ENCODE measurements around the gene PMM2.
"Not testable (repeated sequence)": the region's sequence is repeated elsewhere in the genome, so short reads cannot be mapped to it uniquely, and the experiment has no call there.

The PMM2 gene

DNA sequence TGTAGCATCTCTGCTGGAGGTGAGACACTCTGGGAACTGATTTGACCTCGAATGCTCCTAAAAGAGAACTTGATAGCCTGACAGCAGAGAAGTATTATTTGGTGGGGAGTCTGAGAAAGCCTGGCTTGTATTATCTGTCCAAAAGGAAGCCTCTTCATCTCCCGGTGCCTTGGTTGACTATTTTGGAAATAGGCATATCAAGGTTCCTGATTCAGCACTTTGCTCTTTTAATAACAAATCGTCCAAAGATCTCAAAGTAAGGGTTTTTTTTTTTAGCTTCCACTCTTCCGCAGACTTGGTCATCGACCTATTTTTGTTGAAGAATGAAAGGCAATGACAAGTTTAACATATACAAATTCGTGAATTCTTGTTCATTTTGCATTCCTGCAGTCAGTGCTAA, 15.0 kb upstream of the PMM2 start:
- DNase-seq (ENCODE audit: low spot score): no peak

DNA sequence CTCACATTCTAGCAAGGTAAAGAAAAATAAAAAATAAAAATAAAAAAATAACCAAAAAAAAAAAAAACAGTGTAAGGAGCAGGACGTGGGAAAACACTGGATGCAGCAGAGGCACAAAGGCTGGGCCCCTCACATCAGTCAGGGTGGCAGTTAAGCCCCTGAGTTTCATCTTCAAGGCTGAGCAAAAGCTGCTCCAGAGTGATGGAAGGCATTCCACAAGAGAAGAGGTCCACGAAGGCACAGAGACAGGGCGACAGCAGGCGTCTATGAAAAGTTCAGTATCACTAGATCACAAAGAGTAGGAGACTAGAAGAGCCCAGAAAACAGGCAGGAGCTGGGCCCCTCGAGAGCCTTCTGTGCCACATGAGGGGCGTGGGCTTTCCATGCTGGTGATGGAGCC, 12.2 kb upstream of the PMM2 start:
- no peak for DNase-seq (ENCODE audit: low spot score)

DNA sequence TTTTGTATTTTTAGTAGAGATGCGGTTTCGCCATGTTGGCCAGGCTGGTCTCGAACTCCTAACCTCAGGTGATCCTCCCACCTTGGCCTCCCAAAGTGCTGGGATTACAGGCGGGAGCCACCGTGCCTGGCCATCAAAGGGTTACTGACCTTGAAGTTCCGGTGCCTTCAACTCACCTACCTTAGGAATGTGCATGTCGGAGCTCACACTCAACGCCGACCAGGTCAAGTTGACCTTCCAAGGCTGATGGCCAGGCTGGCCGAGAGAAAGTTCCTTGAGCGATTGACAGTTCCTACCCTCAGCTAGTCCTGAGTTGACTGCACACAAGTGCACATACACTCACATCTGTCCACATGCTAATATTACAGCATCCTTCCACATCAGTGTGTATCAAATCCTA, 11.3 kb upstream of the PMM2 start:
- not testable (repeated sequence) for DNase-seq (ENCODE audit: low spot score)

DNA sequence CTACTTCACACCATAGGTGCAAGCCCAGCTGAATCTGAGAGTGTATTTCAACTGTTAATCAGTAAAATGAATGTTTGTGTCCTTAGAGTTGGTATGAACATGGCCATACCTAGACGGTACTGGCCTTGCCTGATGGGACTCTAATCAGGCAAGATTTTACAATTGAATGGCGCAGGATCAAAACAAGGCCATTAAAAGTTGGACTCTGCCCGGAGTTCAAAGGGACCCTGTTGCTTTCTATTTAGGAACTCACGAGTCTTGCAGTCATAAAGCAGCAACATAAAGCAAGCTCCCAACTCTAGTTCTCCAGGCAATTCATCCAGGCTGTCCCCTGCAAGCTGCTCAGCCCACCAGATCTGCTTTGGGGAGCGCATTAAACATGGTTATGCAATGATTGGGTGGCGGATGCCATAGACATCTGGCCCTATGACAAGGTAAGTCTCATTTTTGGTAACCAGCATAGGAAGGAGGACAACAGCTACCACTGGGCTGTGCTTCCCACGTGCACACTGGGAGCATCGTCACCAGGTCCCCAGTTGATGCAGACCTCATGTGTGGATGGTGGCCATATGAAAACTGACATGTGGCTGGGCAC, 9.0 kb upstream of the PMM2 start:
- DNase-seq (ENCODE audit: low spot score): no peak

DNA sequence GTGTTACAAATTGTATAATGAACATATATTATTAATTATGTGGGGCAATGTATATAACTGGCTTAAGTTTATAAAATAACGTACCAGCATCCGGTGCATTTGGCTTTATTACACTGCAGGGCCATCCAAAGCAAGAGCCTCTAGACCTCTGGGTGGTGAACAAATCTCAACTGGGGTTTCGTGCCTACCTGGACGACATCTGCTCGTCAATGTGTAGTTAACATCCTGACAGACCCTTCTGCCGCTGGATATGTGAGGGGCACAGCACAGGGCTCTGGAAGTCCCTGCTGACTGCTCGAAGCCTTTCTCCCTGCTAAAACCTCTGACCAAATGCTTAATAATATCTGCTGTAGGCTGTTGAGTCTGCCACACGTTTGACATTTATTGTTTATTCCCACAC, 2.5 kb upstream of the PMM2 start:
- no peak for DNase-seq (ENCODE audit: low spot score)

DNA sequence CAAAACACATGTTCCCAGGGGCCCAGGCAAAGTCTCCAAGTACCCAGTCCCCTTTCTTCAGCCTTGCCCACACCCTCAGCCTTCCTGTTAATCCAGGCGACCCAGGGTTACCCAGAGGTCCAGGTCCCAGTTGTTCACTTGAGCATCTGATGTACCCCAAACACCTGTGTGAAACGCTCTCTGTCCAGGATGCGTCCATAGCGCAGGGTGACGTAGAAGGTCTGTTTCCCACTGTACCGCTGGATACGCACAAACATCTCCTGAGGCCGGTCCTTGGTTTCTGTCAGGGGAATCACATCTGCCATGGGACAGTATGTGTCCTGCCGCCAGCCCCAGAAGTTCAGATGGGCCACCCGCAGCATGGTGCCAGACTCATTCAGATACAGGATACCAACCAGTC, 1.8 kb upstream of the PMM2 start:
- DNase-seq (ENCODE audit: low spot score): no peak

DNA sequence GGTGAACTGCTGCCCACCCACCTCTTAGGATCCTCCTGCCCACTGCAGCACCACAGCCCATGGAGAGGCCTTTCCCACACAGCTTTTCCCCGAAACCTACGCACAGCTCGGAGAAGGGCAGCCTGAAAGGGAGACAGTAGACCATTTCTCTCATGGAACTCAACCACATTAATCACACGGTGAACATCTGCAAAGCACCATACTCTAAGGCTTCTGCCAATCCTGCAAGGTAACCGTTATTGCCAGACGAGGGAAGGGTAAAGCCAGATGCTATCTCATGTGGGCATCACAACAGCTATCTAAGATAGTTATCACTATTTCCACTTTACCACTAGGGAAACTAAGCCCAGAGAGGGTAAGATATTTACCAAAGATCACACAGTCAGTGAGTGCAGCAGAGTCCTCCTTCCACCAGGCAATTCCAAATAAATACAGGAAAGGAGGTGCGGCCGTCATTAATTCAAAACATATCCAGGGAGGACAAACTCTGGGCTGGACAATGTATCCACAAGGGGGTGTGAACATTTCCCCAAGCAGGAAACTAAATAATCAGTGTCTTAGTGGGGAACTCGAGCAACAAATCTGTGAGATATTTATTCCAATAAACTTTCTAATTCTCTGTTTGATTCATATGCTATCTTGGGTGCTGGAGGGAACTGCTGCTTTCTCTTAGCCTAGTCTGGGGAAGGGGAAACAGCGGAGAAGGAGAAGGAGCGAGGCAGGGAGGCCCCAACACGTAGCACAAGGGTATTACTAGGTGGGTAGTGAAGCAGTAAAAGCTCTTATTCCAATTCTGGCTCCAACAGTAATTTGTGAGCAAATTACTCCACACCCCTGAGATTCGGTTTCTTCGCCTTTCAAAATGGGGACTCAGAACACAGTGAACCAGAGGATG, 923 bp upstream of the PMM2 start:
- no peak for DNase-seq (ENCODE audit: low spot score)

DNA sequence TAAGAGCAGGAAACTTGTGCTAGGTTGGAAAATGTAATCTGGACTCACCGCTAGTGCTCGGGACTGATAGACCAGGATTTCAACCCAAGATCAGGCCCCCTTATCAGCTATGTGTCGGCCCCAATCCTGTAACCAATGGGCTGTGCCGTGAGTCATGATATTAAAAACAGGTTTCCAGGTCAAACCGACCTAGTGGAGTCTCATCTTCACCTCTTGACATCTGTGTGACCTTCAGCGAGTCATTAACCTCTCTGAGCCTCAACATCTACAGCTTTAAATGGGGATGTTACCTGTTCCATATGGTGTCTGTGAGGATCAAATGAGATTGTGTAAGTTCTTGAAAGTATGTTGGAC, 512 bp downstream of the PMM2 start:
- peak; percentile 78 for DNase-seq (ENCODE audit: low spot score)

DNA sequence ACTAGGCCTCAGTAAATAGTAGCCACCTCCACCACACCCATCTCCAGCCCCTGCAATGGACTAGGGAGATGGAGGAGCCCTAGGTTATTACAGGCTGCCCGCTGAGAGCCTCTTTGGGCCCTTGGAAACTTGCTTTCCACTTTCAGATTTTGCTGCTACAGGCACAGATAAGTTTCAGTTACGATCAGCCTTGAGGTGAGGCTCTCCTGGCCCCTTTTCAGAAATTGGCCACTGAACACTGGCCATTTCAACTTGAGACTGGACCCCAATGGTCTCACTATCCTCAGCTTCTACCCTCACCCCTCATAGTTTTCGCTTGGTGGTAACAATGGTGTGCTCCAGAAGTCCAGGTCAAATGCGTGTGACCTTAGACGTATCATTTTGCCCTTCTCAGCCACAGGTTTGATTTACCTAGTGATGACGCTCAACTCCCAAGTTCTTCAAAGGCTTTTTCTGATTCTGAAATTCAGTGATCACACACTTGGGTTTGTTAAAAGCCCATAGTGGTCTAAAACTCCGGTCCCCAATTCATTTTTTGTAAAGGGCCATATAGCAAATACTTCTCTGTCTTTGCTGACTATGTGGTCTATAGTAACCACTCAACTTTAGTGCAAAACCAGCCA, 1.0 kb downstream of the PMM2 start:
- no peak for DNase-seq (ENCODE audit: low spot score)

DNA sequence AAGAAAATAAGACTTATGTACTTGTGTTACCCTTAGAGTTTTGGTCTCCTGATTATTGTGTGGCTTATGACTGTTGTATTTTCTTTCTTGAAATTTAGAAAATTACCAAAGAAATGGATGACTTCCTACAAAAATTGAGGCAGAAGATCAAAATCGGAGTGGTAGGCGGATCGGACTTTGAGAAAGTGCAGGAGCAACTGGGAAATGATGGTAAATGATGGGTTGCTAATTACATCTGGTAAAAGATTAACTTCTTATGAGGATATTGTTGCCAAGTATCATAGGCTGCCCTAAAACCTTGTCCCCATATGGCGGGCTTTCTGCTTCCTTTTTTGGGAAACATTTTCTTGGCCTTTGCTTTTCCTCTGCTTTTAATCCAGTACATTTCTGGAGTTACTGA, 4.1 kb downstream of the PMM2 start:
- no peak for DNase-seq (ENCODE audit: low spot score)

DNA sequence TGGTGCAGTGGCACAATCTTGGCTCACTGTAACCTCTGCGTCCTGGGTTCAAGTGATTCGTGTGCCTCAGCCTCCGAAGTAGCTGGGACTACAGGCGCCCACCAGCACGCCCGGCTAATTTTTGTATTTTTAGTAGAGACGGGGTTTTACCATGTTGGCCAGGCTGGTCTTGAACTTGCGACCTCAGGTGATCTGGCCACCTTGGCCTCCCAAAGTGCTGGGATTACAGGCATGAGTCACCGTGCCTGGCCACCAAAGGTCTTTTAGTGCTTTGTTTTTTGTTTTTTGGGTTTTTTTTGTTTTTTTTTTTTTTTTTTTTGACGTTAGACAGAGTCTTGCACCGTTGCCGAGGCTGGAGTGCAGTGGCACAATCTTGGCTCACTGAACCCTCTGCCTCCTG, 6.1 kb downstream of the PMM2 start:
- DNase-seq (ENCODE audit: low spot score): not testable (repeated sequence)

DNA sequence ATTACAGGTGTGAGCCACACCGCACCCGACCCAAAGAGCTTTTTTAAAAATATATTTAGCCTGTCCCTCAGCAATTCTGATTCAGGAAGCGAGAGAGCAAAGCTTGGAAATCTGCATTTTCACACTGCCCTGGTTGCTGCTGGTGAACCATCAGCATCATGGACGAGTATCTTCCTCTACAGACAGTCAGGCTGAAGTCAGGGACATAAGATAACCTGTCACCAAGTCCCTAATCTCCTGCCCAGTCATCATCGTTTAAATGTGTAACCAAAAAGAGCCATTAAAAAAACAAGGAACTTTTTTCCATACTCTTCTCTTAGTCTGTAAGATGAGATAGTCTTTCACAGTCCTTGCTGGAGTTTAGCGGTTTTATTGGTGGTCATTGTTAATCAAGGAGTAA, 6.7 kb downstream of the PMM2 start:
- DNase-seq (ENCODE audit: low spot score): peak; percentile 36

DNA sequence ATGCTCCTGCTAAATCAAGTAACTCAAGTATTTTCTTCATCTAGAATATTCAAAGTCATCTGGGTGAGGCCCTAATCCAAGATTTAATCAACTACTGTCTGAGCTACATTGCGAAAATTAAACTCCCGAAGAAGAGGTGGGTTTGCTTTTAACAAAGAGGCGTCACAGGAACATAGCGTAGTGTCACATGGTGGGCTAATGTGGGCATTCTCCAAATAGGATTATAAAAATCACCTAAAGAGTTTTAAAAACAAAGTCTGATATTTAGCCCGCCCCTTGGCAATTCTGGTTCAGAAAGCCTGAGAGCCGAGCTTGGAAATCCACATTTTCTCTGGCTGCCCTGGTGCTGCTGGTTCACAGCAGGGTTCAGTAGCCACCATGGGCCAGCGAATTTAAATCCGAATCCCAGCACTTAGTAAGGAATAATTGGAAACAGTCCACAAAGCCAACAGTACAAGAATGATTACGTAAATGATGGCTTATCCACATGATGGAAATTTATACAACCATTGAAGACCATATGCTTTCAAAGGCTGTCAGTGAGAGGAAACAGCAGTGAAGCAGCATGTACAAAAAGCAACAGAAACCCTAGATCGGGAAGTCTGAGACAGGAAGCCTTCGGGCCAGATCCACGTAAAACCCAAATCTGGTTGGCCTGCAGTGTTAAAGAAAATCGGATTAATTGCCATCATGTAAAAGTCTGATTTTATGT, 8.8 kb downstream of the PMM2 start:
- DNase-seq (ENCODE audit: low spot score): no peak

DNA sequence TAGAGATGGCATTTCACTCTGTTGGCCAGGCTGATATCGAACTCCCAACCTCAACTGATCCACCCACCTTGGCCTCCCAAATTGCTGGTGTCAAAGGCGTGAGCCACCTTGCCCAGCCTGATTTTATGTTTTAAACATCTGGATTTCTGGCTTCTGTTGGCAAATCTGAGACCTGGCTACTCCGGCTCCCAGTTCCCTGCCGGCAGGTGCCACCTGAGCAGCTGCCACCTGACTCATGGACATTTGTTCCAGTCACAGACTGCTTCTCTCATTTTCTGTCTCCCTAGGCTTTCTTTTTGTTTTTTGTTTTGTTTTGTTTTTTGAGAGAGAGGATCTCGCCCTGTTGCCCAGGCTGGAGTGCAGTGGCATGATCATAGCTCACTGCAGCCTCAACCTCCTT, 9.6 kb downstream of the PMM2 start:
- no peak for DNase-seq (ENCODE audit: low spot score)

DNA sequence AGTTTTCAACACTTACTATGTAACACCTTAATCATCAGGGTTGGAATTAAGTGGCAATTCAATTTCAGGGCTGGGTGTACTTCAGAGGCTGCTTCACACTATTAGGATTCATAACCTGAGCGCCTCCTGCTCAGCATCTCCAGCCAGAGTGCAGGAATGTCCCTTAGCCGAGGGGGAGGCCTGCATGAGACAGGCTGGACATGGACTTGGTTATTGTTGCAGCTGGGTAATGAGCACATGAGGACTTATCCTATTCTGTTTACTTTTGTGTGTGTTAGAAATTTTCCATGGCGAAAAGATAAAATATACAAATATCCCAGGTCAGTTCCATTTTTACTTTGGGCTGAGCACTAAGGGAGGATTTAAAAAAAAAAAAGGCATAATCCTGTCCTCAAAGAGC, 10.4 kb downstream of the PMM2 start:
- no peak for DNase-seq (ENCODE audit: low spot score)

DNA sequence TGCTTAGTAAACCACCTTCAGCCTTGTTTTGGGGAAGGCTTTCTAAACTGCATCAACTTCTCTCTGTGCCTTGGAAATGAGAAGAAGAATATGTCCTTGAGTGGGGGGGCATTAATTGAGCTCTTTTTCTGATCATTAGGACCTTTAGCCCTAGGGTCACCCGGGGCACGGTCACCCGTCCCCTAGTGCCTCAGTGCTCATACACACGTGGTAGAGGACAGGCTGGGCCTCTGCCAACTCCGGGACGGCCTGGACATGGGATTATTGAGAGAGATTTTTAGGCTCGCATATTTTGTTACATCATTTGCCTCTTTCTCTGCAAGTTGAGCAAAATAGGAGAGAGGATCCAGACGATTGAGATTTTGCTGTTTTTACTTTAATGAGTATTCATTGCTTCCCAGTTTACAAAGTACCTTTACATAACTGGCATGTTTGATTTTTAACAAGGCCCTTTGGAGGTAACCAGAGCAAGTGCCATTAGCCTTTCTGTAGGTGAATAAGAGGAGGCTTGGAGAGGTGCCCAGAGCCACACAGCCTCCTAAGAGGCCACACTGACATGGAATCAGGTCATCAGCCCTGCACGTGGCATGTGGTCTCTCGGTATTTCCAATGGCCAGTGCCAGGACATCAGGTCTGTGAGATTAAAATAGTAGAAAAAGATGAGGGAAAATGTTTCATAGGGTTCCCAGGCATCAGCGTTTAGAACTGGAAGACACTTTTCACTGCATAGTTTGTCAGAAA, 11.1 kb downstream of the PMM2 start:
- DNase-seq (ENCODE audit: low spot score): no peak

DNA sequence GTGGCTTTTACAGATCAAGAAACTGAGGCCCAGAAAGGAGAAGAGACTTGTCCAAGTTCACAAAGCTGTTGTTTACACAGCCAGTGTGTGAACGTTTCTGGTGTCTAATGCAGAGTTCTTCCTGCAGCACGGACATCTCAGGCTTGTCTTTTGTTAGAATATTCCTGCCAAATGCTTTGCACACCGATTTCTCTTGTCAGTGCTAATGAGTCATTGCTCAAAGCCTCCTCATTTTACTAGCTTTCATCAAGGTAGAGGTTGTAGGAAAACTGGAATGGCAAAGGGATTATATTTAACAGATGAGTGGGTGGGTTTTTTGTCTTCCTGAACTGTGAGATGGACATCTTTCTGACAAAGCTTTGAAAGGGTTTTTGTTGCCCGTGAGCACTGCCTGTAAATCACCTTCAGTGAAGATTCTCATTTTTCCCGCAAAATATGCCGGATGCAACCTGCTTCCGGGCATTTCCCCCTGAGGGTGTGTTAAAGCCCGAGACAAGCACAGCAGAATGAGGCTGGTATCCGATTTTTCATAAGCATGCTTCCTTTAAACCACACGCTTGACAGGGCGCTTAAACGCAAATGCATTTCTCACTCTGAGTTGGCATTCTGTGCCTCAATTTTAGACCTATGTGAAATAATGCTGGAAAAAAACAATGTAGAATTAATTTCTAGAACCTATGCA, 14.7 kb downstream of the PMM2 start:
- DNase-seq (ENCODE audit: low spot score): no peak

DNA sequence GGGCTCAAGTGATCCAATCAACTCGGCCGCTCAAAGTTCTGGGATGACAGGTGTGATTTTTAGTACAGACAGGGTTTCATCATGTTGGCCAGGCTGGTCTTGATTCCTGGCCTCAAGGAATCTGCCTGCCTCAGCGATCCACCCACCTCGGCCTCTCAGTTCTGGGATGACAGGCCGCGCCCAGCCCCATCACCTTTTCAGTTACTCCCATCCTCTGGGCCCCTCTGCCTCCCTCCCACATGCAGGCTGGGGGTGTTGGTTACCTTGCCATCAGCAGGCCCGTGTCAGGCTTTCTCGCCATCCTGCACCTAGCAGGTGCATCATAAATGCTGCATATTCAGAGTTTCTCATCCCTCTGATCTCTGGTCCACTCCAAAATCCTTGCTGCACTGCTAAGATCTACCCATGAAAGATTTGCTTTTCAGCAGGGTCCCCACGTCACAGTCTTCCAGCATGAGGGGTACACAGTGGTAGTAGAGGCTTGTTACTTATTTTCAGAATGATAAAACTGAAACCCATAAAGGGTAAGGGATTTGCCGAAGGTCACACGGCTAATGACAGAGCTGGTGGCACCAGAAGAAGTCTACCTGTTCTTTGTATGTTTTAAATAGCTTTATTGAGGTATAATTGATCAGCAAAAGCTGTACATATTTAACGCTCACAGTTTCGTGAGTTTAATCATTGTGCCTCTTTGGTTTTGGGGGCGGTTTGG, 16.6 kb downstream of the PMM2 start:
- DNase-seq (ENCODE audit: low spot score): no peak

DNA sequence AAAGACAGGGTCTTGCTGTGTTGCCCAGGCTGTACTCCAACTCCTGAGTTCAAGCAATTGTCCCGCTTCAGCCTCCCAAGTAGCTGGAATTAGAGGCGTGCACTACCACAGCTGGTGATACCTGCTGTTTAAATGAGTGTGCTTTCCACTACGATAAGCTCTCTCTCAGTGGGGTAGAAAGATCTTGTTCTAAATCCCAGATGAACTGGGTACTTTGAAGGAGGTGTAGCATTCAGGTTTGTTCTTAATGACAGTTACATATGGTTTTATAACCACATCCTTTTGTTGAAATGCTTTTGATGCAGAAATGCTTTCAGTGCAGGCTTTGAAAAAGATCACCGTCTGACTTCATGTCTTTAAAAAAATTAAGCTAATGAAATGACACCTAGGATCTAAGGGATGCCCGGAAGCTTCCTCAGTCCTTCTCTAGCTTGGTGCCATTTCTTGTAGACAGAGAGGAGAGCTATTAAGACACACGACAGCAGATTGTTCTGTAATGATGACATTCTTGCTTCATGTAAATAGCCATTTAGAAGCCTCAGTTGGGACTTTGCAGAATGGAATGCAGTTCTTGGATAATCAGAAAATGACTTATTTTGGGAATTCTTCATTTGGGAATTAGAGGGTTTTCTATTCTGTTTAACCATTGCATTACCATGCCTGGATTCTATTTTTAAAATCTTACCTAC, 19.5 kb downstream of the PMM2 start:
- no peak for DNase-seq (ENCODE audit: low spot score)

All from hematopoietic multipotent progenitor cell treated with erythropoietin and hydrocortisone succinate and interleukin-3 and kit ligand, for 15 days (in vitro differentiated cells).